K562 (cell line): ENCODE results near the gene GDAP1L1. TPM values are rescaled to one million over a fixed set of nuclear protein-coding genes. Genes with fewer than 3 reads are reported as not detected.

ENCODE experiments used
- ARID2 ChIP-seq: fragments of 450-650 bp; IDR thresholded peaks from 2 replicates; pipeline ENCODE4 v1.6.1; 2017; ENCODE audit warnings: antibody characterized with exemption, mild to moderate bottlenecking
- BHLHE40 ChIP-seq: IDR thresholded peaks from 2 replicates; pipeline ENCODE4 v1.6.1; 2011; ENCODE audit warnings: low read length, improper control_type of control experiment
- CTBP1 ChIP-seq: fragments of 450-650 bp; IDR thresholded peaks from 2 replicates; pipeline ENCODE4 v1.6.1; 2016; ENCODE audit warnings: borderline replicate concordance
- ETS1 ChIP-seq: conservative IDR thresholded peaks from 2 replicates; pipeline ENCODE4 v1.6.1; 2011; ENCODE audit warnings: low read depth, mild to moderate bottlenecking, low read length; ENCODE audit not compliant: control insufficient read depth
- FOXA3 ChIP-seq, 2 experiments: fragments of 450-650 bp in 1 of 2; sonication (generic) in 1 of 2; formaldehyde crosslinking; IDR thresholded peaks in 1 of 2; conservative IDR thresholded peaks in 1 of 2; 2 replicates each; pipeline versions ENCODE4 v1.4.0 to v1.8.0; 2020 to 2022; ENCODE audit warnings: mild to moderate bottlenecking in 2 of 2, missing genetic modification reagents in 1 of 2
- HBP1 ChIP-seq: fragments of 450-650 bp; formaldehyde crosslinking; IDR thresholded peaks from 2 replicates; pipeline ENCODE4 v1.4.0; 2022; ENCODE audit warnings: missing genetic modification characterization
- JUN ChIP-seq, 2 experiments: sonication (generic) in 1 of 2; formaldehyde crosslinking in 1 of 2; IDR thresholded peaks; 2 replicates each; pipeline versions ENCODE4 v1.6.1 to v1.8.0; 2012 to 2022; ENCODE audit warnings: borderline replicate concordance in 2 of 2, mild to moderate bottlenecking in 2 of 2, improper control_type of control experiment in 1 of 2, low read depth in 1 of 2, low read length in 1 of 2, missing genetic modification reagents in 1 of 2
- NFYB ChIP-seq: IDR thresholded peaks from 2 replicates; pipeline ENCODE4 v1.6.1; 2011; ENCODE audit warnings: mild to moderate bottlenecking, moderate library complexity; ENCODE audit not compliant: insufficient read length; ENCODE audit errors: extremely low read depth
- POU5F1 ChIP-seq: fragments of 150-350 bp; IDR thresholded peaks from 2 replicates; pipeline ENCODE4 v1.6.1; 2014; ENCODE audit warnings: borderline replicate concordance, low read length, low read depth, mild to moderate bottlenecking; ENCODE audit not compliant: partially characterized antibody
- RBFOX2 ChIP-seq: fragments of 200-400 bp; formaldehyde crosslinking; IDR thresholded peaks from 2 replicates; pipeline ENCODE4 v1.6.1; 2017; ENCODE audit warnings: low read depth, mild to moderate bottlenecking, low read length, moderate library complexity
- REST ChIP-seq, 2 experiments: fragments of 450-650 bp; formaldehyde crosslinking in 1 of 2; IDR thresholded peaks; 2 replicates each; pipeline versions ENCODE4 v1.4.0 to v1.6.1; 2014 to 2020; ENCODE audit warnings: mild to moderate bottlenecking in 2 of 2, borderline replicate concordance in 1 of 2, low read depth in 1 of 2
- SAP30 ChIP-seq: fragments of 200-600 bp; sonication (generic); IDR thresholded peaks from 2 replicates; pipeline ENCODE4 v1.6.1; 2012; ENCODE audit warnings: borderline replicate concordance, low read depth, mild to moderate bottlenecking, moderate library complexity, low read length, control low read depth, inconsistent platforms; ENCODE audit not compliant: insufficient read depth, poor library complexity, severe bottlenecking
- ZNF316 ChIP-seq: fragments of 450-650 bp; IDR thresholded peaks from 2 replicates; pipeline ENCODE4 v1.6.1; 2016
- polyA plus RNA-seq, 8 experiments: library from polyadenylated mRNA; depleted of rRNA in 4 of 8; stranded (reverse) in 5 of 8; unstranded in 3 of 8; fragments of >200 nt; fragmentation: Nextera tagmentation in 2 of 8; fragmentation: Illumina TruSeq in 1 of 8; extraction: Ambion mirVana in 2 of 8; extraction: Trizol in 1 of 8; gene quantifications; 2 replicates each; pipeline versions ENCODE4 v1.2.1 to v1.2.3, GENCODE V29; 2011 to 2014; ENCODE audit warnings: inconsistent platforms in 1 of 8, missing spikeins in 1 of 8
- total RNA-seq, 7 experiments: library from RNA; depleted of rRNA in 6 of 7; stranded (reverse); fragments of >200 nt in 6 of 7; fragmentation: Illumina TruSeq in 2 of 7; extraction: Trizol in 2 of 7; gene quantifications; 2 replicates each; pipeline versions ENCODE4 v1.2.1 to v1.2.3, GENCODE V29; 2011 to 2021; ENCODE audit warnings: low replicate concordance in 1 of 7

Gene GDAP1L1
- total and polyA plus RNA-seq, 9 of the 15 experiments (the other 6 are each of a cell fraction or from before 2014, with no cell fraction given) = 0.06 to 0.40 (median 0.19) TPM; not detected in 5

- TF ChIP-seq ETS1 = 0 out of 2 replicates have a peak, but pooled peaks have one; percentile 32
- no peak for TF ChIP-seq NFYB
- peak; percentile 86 for TF ChIP-seq CTBP1
- no peak for TF ChIP-seq ZNF316
- peak; percentile 73 for TF ChIP-seq RBFOX2
- TF ChIP-seq HBP1 (CRISPR knock-in tag) = no peak
- TF ChIP-seq ARID2 = peak; percentile 60; the same call in 1 of the 2 replicates
- TF ChIP-seq SAP30 = peak; percentile 73
- TF ChIP-seq JUN (IDR thresholded peaks at IDR 0.05; ENCODE audit: borderline replicate concordance, low read depth, low read length) = 0 out of 2 replicates have a peak, but pooled peaks have one; percentile 26
- TF ChIP-seq JUN (CRISPR knock-in tag; IDR thresholded peaks at IDR 0.05; ENCODE audit: borderline replicate concordance) = 0 out of 2 replicates have a peak, but pooled peaks have one; percentile 28
- TF ChIP-seq REST (IDR thresholded peaks at IDR 0.05; ENCODE audit: borderline replicate concordance) = peak; percentile 89
- TF ChIP-seq REST (CRISPR knock-in tag; IDR thresholded peaks at IDR 0.05; ENCODE audit: low read depth) = no peak
- peak; percentile 86 for TF ChIP-seq BHLHE40
- TF ChIP-seq POU5F1 = peak; percentile 89
- TF ChIP-seq FOXA3 (CRISPR knock-in tag; conservative IDR thresholded peaks at IDR 0.05 in 1 of 2, IDR thresholded peaks at IDR 0.05 in 1 of 2) = peak in 1 of 2 experiments; percentile 62; a peak in 1 of 4 replicates
These were observed 63.8 kb downstream of the GDAP1L1 start, which contains the start of gene FITM2 (continued) for GRCh38 chr20:44310664-44311639.
